ENCODE data around the gene ASNS.
"Not testable (repeated sequence)": the region's sequence is repeated elsewhere in the genome, so short reads cannot be mapped to it uniquely, and the experiment has no call there.

Gene ASNS, protein sequence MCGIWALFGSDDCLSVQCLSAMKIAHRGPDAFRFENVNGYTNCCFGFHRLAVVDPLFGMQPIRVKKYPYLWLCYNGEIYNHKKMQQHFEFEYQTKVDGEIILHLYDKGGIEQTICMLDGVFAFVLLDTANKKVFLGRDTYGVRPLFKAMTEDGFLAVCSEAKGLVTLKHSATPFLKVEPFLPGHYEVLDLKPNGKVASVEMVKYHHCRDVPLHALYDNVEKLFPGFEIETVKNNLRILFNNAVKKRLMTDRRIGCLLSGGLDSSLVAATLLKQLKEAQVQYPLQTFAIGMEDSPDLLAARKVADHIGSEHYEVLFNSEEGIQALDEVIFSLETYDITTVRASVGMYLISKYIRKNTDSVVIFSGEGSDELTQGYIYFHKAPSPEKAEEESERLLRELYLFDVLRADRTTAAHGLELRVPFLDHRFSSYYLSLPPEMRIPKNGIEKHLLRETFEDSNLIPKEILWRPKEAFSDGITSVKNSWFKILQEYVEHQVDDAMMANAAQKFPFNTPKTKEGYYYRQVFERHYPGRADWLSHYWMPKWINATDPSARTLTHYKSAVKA

DNA sequence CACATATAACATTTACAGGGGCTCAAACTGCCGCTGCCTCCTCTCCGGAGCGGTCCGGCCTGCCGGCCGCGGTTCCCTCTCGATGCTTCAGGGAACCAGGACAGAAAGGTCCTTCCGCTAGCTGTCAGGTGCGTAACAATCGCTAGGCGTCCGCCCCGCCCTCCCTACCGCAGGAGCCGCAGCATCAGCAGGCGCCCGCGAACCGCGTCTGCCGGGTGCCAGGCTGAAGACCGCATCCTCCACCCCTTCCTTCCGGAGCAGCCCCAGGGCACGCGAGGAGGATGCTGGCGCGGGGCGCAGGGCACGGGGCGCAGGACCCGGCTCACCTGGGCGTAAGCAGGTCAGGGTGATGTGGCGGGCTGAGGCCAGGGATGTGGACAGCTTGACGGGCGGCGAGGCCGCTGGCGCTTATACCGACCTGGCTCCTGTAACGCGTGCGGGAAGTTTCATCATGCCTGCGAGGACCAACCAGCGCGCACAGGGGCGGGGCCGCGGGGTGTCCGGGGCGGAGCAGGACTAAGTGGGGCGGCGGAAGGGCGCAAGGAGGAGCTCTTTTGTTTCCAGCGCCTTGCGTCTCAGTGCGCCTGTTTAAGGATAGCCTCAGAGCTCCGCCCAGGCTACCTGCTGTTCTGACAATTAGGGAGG lies at the start of gene ASNS:
Gene ASNS, minus strand, starts transcription at position 384 of the 645 bp plus-strand sequence. CDS start 3,252 bp downstream, outside the sequence.
- peak; percentile 82 to 88 for DNase-seq (ENCODE audit: low read depth in 2 of 2)

DNA sequence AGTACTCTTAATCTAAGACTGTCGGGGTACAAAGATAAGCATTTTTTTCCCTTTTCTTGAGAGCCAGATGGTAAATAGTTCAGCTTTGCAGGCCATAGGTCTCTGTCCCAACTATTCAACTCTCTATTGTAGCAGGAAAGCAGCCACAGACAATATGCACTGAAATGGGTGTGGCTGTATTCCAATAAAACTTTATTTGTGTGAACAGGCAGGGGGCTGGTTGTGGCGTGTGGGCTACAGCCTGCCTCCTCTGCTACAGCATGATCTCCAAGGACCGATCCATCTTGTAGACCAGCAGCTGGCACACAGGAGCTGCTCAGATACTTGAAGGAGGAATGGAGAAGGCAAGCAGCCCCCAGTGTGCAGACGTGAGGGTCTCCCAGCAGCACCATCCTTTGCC lies 49.0 kb upstream of the ASNS start:
- DNase-seq (ENCODE audit: low read depth in 2 of 2): not testable (repeated sequence)

DNA sequence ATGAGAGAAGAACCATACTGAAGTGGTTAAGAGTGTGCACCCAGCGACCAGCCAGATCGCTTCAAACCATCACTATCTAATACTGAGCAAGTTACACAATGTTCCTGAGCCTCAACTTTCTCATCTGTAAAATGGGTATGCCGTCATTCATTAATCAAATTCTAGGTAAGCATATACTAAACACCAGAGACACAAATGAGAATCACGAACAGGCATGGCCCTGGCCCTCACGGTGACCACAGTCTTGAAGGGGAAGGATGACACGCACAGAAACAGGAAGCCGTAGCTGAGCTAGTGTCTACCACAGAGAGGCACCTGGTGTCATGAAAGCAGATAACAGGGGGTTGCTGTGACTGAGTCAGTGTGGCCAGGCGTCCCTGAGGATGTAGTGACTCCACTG lies 43.1 kb upstream of the ASNS start:
- not testable (repeated sequence) for DNase-seq (ENCODE audit: low read depth in 2 of 2)

DNA sequence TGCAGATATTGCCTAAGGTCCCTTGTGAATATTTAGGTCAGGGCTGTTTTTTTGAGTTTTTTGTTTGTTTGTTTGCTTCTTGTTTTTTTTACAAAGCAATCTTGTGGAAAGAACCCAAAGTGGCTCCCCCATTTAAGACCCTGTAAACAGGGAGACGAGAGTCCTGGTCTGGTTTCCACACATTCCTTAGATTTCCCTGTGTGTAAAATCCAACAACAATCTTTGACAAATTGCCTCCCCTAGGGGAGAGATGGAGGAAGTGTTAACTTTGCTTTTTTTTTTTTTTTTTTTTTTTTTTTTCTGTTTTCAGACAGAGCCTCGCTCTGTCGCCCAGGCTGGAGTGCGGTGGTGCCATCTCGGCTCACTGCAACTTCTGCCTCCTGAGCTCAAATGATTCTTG lies 40.1 kb upstream of the ASNS start:
- DNase-seq (ENCODE audit: low read depth in 2 of 2): not testable (repeated sequence)

DNA sequence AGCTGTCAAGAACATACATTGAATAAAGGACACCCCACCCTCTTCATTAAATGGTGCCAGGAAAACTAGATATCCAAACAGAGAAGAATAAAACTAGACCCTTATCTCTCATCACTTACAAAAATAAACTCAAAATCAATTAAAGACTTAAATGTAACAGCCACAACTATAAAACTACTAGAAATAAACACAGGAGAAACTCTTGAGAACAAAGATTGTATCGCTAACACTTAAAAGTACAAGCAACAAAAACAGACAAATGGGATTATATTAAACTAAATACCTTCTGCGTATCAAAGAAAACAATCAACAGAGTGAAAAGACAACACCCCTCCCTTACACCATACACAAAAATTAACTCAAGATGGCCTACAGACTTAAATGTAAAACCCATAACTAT lies 24.7 kb upstream of the ASNS start:
- not testable (repeated sequence) for DNase-seq (ENCODE audit: low read depth in 2 of 2)

DNA sequence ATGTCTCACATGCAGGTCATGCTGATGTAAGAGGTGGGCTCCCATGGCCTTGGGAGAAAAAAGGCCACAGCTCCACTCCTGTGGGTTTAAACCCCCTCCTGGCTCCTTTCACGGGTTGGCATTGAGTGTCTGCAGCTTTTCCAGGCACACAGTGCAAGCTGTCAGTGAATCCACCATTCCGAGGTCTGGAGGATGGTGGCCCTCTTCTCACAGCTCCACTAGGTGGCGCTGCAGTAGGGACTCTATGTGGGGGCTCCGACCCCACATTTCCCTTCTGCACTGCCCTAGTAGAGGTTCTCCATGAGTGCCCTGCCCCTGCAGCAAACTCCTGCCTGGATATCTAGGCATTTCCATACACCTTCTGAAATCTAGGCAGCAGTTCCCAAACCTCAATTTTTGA lies 19.5 kb upstream of the ASNS start:
- not testable (repeated sequence) for DNase-seq (ENCODE audit: low read depth in 2 of 2)

DNA sequence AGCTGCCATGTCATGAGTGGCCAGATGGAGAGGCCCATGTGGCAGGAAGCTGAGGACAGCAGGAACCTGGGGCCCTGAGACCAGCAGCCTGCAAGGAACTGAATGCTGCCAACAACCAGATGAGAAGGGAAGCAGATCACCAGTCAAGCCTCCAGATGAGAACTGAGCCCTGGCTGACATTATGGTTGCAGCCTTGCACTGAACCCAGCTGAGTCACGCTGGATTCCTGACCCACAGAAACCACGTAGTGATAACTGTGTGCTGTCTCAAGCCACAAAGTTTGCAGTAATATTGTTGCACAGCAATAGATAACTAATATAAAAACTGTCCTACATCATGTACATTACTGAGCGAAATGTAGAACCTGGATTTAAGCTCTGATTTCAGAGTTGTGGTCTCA lies 7.3 kb upstream of the ASNS start:
- DNase-seq (ENCODE audit: low read depth in 2 of 2): not testable (repeated sequence)

DNA sequence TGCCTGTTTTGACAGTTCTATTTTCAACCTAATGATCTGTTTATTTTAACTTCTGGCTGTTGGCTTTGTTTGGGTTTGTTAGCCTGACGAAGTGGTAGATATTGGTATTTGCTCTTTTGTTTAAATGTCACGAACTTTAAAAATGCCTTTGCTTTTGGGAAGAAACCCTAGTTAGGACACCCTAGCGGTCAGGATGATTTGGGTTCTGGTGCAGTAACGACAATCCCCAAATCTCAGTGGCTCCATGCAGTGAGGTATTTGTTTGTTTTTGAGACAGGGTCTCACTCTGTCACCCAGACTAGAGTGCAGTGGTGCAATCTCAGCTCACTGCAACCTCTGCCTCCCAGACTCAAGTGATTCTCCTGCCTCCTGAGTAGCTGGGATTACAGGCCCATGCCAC lies 2.7 kb upstream of the ASNS start:
- not testable (repeated sequence) for DNase-seq (ENCODE audit: low read depth in 2 of 2)

DNA sequence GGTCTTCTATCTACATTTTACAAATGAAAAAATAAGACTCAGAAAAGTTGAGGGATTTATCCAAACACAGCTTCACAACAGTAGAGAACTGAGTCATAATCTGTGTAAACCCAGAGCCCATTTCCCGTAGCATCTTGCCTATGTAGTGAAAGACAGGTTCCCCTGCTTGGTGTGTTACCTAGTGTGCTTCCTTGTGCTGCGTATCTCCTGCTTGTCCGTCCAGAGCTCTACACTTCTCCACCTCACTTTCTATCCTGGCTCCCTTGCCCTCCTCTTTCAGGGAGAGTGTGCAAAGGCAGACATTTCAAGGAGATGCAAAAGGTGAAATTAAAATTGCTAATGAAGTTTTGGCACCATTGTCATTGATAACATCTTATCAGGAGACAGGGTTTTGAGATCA lies 1.4 kb upstream of the ASNS start:
- no peak for DNase-seq (ENCODE audit: low read depth in 2 of 2)

DNA sequence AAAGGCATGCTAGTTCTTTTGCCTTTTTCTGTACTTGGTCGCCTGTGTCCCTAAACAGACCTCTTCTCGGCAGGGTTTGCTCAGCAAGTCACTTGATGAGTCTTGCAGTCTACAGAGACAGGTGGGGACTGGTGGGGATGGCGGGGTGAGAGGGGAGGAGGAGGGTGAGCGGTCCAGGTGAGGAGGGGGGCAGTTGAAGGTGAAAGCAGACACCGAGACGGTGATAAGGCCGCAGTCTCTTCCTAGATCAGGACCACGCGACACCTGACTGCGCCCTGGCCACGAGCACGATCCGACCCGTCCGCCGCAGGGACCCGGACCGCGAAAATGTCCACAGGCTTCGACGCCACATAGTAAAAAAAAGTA lies 566 bp downstream of the ASNS start:
- DNase-seq (ENCODE audit: low read depth in 2 of 2): peak; percentile 8 to 26

DNA sequence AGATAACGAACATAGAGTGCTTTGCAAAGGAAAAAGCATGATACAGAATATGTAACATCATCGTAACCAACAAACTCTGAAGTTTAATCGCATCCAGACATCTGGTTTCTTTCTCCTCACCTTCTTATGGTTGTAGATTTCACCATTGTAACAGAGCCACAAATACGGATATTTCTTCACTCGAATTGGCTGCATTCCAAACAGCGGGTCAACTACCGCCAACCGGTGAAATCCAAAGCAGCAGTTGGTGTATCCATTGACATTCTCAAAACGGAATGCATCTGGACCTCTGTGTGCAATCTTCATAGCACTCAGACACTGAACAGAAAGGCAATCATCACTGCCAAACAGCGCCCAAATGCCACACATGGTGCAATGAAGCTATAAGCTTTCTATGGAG lies 3.4 kb downstream of the ASNS start:
- no peak for DNase-seq (ENCODE audit: low read depth in 2 of 2)

DNA sequence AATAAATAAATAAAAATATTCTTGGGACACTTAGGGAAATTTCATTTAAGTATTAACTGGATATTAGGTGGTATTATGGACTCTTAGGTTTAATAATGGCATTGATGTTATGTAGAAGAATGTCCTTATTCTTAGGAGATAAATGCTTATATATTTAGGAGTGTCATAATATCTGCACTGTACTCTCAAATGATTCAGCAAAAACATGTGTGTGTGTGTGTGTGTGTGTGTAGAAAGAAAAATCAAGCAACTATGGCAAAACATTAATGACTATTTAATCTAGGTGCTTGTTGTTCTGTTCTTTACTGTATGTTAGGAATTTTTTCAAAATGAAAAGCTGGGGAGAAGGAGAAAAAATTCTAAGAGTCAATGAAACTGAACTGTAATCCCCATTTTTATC lies 3.9 kb downstream of the ASNS start:
- DNase-seq (ENCODE audit: low read depth in 2 of 2): no peak

DNA sequence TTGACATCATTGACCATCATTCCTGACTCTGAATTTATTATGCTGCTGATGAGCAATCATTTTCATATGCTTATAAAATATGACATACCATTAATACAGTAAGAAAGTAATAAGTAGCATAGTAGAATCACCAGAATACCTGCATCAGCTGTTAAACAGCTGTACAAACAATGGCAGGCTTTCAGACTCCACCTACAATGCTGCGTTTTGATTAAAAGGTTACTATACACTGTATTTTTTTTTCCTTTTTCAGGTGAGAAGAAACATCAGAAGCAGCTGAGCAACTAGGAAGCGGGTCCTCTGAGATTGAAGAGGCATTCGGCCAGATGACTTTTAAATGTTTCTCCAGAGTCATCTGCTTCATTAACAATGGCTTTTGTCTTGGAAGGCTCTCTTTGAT lies 7.1 kb downstream of the ASNS start:
- DNase-seq (ENCODE audit: low read depth in 2 of 2): no peak

DNA sequence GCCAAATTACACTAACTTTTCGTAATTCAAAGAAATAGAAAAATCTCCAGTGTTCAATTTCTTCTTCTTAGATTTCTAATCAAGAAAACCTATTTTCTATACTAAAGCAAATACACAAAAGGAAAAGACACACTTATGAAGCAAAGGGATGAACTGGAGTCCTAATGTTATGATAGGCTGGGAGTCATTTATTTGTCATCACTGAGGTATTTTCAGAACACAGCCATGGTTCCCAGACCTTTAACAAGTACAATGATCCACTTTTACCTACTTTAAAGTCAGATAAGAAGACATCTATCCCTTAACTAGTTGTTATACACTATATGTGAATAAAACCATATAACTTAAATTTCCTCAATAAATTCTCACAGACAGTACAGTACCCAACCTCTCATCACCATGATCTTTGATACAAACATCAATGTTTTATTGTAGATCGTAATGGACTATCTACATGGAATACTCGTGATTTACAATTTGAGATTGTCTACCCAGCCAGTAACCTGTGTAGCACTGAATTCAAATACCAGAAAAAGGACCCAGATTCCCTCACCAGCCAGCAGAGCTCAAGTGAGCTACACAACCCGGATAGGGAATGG lies 12.5 kb downstream of the ASNS start:
- no peak for DNase-seq (ENCODE audit: low read depth in 2 of 2)

DNA sequence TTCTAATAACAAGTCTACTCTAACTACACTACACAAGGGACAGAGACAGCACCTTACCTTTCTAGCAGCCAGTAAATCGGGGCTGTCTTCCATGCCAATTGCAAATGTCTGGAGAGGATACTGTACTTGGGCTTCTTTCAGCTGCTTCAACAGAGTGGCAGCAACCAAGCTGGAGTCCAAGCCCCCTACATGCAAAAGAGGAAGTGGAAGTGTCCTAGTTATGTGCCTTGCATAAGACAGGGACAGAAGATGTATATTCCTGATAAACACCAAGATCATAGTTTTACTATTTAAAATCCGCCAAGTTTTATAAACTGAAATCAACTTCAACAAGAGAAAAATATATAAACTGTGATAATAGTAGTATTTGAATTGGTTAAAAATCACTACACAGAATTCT lies 14.0 kb downstream of the ASNS start:
- no peak for DNase-seq (ENCODE audit: low read depth in 2 of 2)

DNA sequence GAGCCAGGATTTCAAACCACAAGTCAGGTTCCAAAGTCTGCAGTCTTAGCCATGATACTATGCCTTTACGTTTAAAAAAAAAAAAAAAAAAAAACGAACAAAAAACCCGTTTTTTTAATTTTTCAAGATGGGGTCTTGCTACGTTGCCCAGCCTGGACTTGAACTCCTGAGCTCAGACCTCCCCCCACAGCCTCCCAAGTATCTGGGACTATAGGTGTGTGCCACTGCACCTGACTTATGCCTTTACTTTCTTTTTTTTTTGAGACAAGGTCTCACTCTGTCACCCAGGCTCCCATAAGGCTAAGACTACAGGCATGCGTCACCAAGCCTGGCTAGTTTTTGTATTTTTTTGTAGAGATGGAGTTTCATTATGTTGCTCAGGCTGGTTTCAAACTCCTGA lies 14.7 kb downstream of the ASNS start:
- DNase-seq (ENCODE audit: low read depth in 2 of 2): no peak

DNA sequence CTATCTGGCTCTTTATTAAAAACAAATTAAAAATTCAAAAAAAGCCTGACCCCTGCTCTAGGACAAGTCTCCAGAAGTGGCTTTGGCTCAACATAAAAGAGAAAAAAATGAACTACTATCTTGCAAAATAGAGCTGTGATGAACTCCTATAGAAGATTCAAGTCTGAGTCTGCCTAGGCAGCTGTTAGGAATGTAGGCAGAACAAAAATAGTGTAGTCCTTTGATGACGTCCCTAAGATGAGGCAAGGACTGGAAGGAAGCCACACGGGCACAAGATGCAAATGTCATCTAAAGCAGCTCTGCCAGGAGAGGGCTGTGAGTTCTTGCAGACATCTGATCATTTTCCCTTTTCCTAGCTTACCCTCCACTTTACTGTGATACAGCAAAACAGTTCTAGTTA lies 20.5 kb downstream of the ASNS start:
- no peak for DNase-seq (ENCODE audit: low read depth in 2 of 2)

DNA sequence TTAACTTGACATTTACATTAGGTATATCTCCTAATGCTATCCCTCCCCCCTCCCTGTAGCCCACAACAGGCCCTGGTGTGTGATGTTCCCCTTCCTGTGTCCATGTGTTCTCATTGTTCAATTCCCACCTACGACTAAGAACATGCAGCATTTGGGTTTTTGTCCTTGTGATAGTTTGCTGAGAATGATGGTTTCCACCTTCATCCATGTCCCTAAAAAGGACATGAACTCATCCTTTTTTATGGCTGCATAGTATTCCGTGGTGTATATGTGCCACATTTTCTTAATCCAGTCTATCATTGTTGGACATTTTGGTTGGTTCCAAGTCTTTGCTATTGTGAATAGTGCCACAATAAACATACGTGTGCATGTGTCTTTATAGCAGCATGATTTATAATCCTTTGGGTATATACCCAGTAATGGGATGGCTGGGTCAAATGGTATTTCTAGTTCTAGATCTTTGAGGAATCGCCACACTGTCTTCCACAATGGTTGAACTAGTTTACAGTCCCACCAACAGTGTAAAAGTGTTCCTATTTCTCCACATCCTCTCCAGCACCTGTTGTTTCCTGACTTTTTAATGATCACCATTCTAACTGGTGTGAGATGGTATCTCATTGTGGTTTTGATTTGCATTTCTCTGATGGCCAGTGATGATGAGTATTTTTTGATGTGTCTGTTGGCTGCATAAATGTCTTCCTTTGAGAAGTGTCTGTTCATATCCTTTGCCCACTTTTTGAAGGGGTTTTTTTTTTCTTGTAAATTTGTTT lies 21.8 kb downstream of the ASNS start:
- not testable (repeated sequence) for DNase-seq (ENCODE audit: low read depth in 2 of 2)

DNA sequence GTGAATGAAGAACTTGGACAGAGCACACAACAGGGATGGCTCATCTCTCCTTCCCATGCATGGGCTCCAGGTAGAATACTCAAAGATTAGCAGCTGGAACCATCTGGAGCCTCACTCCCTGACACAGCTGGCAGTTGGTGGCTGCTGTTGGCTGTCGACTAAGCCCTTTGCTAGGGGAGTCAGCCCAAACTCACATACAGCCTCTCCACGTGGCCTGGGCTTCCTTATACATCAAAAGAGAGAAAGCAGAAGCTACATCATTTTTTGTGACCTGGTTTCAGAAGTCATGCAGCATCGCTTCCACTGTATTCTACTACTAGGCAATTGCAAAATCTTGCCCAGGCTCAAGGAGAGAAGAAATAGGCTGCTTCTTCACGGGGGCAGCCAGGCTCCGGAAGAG lies 24.4 kb downstream of the ASNS start:
- DNase-seq (ENCODE audit: low read depth in 2 of 2): no peak

DNA sequence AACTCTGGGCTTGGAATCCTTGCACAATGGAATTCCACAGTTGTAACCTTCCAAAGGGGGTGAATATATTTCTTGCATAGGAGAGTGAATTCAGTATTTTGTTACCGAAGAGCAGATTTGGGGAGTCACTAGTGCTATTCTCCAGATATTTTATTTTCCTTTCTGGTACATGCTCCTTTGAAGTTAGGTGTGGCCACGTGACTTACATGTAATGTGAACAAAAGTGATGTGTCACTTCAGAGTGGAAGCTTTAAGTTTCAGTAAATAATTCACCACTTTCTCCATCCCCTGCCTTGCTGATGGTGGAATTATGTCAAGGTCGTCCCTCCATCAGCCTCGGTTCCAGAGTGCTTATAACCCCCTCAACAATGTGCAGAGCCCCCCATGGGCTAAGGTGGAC lies 25.3 kb downstream of the ASNS start:
- DNase-seq (ENCODE audit: low read depth in 2 of 2): no peak

DNA sequence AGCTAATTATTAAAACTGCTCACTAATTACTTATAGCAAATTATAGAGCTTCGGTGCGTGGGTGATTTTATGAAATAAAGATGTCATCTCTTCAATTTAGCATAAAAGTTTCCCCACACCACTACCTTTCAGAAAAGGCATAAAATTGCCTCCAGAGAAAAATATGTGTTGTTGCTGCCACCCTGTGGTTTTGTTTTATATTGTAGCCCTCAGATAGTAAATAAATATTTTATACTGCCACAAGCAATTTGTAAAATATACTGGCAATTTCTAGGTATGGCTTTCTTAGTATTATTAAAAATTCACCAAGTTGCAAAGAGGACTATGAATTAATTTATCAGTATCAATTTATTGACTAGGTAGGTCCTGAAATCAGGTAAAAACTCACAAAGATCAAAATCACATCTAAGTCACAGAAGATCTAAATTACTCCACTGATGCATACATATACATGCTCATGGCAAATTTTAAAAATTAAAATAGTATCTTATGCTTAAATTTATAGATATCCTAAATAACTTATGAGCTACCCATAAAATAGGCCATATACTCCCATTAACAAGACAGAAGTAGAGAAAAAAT lies 26.5 kb downstream of the ASNS start:
- DNase-seq (ENCODE audit: low read depth in 2 of 2): no peak

DNA sequence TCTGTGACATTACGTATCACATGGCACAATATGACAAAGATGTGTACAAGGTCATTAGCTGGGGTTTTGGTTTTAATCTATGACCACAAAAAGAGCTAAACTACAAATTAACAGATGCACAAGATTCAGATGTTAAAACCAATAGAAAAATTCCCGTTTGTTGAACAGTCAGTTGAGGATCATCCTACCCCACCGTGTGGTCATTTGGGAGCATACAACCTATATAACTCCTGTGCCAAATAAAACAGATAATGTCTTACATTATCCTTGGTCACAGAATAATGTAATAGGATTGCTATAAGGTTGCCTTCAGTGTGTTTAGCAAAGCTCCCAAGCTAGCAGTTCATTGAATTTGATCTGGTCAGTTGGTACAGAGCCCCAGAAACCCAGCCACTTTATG lies 28.2 kb downstream of the ASNS start:
- DNase-seq (ENCODE audit: low read depth in 2 of 2): no peak

All from stimulated activated CD8-positive, alpha-beta memory T cell treated with anti-CD3 and anti-CD28 coated beads, Interleukin-7, amount 100 ng/mL, for 4 hours (primary cell).